ENCODE data around the gene APOL1. TPM values are rescaled to one million over a fixed set of nuclear protein-coding genes. Genes with fewer than 3 reads are reported as not detected.

APOL1 gene
- total RNA-seq, 3 donors from 2014 or later: 26.0 to 85.7 (median 68.5) TPM

GRCh38 chr22:36294801-36295200 is 41.9 kb downstream of the APOL1 start:
- DNase-seq: peak in 2 of 3 donors; percentile 19 to 50
- Histone ChIP-seq H3K9me3 (no peaks in the 10 kb centered on the region), H3K4me3 (no peak overlapping the region), H3K36me3 (ENCODE audit: low read depth) (peaks cover 71% of the 10 kb centered on the region), H3K4me1 (ENCODE audit: low read depth) (no peaks in the 10 kb centered on the region)
- TF ChIP-seq CTCF (IDR thresholded peaks at IDR 0.05): no peak
- no peak for ATAC-seq
- intact Hi-C loops (cut with DNase I, micrococcal nuclease): no loop called here

- peak in 2 of 3 donors; percentile 17 to 20 for DNase-seq
- intact Hi-C loops (cut with DNase I, micrococcal nuclease): no loop called here
Measured at GRCh38 chr22:36295247-36295646, 42.3 kb downstream of the APOL1 start.

GRCh38 chr22:36296690-36297089 is 43.8 kb downstream of the APOL1 start:
- Histone ChIP-seq H3K4me1 (ENCODE audit: low read depth) (no peaks in the 10 kb centered on the region), H3K36me3 (ENCODE audit: low read depth) (peaks cover 85% of the 10 kb centered on the region), H3K9me3 (no peaks in the 10 kb centered on the region), H3K4me3 (no peak overlapping the region)
- DNase-seq (peak in 1 of 3 donors; percentile 41), ATAC-seq (no peak)
- intact Hi-C loops (cut with DNase I, micrococcal nuclease): no loop called here
- TF ChIP-seq CTCF (IDR thresholded peaks at IDR 0.05): no peak

More at GRCh38 chr22:36295247-36295646, 42.3 kb downstream of the APOL1 start:
- no peak overlapping the region for H3K4me3 ChIP-seq
- ATAC-seq: no peak
- TF ChIP-seq CTCF (IDR thresholded peaks at IDR 0.05): no peak
- H3K4me1 ChIP-seq (ENCODE audit: low read depth): no peaks in the 10 kb centered on the region
- H3K36me3 ChIP-seq (ENCODE audit: low read depth): peaks cover 75% of the 10 kb centered on the region
- H3K9me3 ChIP-seq: no peaks in the 10 kb centered on the region

- Histone ChIP-seq H3K36me3 (ENCODE audit: low read depth) (peaks cover 78% of the 10 kb centered on the region), H3K9me3 (no peaks in the 10 kb centered on the region), H3K4me3 (no peak overlapping the region), H3K4me1 (ENCODE audit: low read depth) (no peaks in the 10 kb centered on the region)
- ATAC-seq: no peak
- intact Hi-C loops (cut with DNase I, micrococcal nuclease): no loop called here
- DNase-seq: peak in 2 of 3 donors; percentile 19 to 33
- TF ChIP-seq CTCF (IDR thresholded peaks at IDR 0.05): no peak
Measured at GRCh38 chr22:36297568-36297967, 44.6 kb downstream of the APOL1 start.

GRCh38 chr22:36298118-36298517 is 45.2 kb downstream of the APOL1 start:
- intact Hi-C loops (cut with DNase I, micrococcal nuclease): no loop called here
- H3K4me1 ChIP-seq (ENCODE audit: low read depth): no peaks in the 10 kb centered on the region
- no peak overlapping the region for H3K4me3 ChIP-seq
- peak in 1 of 3 donors; percentile 14 for DNase-seq
- TF ChIP-seq CTCF (IDR thresholded peaks at IDR 0.05): no peak
- H3K36me3 ChIP-seq (ENCODE audit: low read depth): peaks cover 78% of the 10 kb centered on the region
- no peak for ATAC-seq
- H3K9me3 ChIP-seq: no peaks in the 10 kb centered on the region

GRCh38 chr22:36298601-36299000 is 45.7 kb downstream of the APOL1 start:
- peak in 1 of 3 donors; percentile 47 for DNase-seq
- no peaks in the 10 kb centered on the region for H3K9me3 ChIP-seq
- intact Hi-C loops (cut with DNase I, micrococcal nuclease): no loop called here

More at GRCh38 chr22:36298601-36299000, 45.7 kb downstream of the APOL1 start:
- no peak for ATAC-seq
- TF ChIP-seq CTCF (IDR thresholded peaks at IDR 0.05): no peak
- no peaks in the 10 kb centered on the region for H3K4me1 ChIP-seq (ENCODE audit: low read depth)
- no peak overlapping the region for H3K4me3 ChIP-seq
- peaks cover 75% of the 10 kb centered on the region for H3K36me3 ChIP-seq (ENCODE audit: low read depth)

All from mucosa of descending colon (tissue), 3 donors.